NT2/D1 (cell line): ENCODE results near the gene PARVG.

ENCODE experiments used
- DNase-seq: peaks from one replicate; pipeline ENCODE4 v3.0.0-alpha.2; 2011; ENCODE audit warnings: low read depth, low spot score
- H3K27me3 ChIP-seq: 2 replicates; pipeline ENCODE4 v1.6.0; 2011; ENCODE audit warnings: mild to moderate bottlenecking; ENCODE audit not compliant: insufficient read length, insufficient read depth
- H3K36me3 ChIP-seq: 2 replicates; pipeline ENCODE4 v1.6.1; 2011; ENCODE audit warnings: mild to moderate bottlenecking, low read length, mixed read lengths; ENCODE audit not compliant: insufficient read depth, insufficient read length
- H3K4me1 ChIP-seq: 2 replicates; pipeline ENCODE4 v1.5.1; 2011; ENCODE audit not compliant: insufficient read depth, insufficient read length
- H3K4me3 ChIP-seq: 2 replicates; pipeline ENCODE4 v1.5.1; 2011; ENCODE audit warnings: low read depth; ENCODE audit not compliant: insufficient read length
- H3K9ac ChIP-seq: 2 replicates; pipeline ENCODE4 v1.6.0; 2011; ENCODE audit warnings: low read depth; ENCODE audit not compliant: insufficient read length
- H3K9me3 ChIP-seq: 2 replicates; pipeline ENCODE4 v1.5.1; 2011; ENCODE audit warnings: mild to moderate bottlenecking, low read length; ENCODE audit not compliant: insufficient read depth
- SUZ12 ChIP-seq: IDR thresholded peaks from 2 replicates; pipeline ENCODE4 v1.6.1; 2011; ENCODE audit not compliant: insufficient read length, insufficient read depth; ENCODE audit errors: extremely low read depth
- YY1 ChIP-seq: IDR thresholded peaks from 2 replicates; pipeline ENCODE4 v1.6.1; 2011; ENCODE audit not compliant: insufficient read length, insufficient read depth
- ZNF274 ChIP-seq: IDR thresholded peaks from 2 replicates; pipeline ENCODE4 v1.6.1; 2011; ENCODE audit warnings: mild to moderate bottlenecking, low read depth, low read length

PARVG gene

DNA sequence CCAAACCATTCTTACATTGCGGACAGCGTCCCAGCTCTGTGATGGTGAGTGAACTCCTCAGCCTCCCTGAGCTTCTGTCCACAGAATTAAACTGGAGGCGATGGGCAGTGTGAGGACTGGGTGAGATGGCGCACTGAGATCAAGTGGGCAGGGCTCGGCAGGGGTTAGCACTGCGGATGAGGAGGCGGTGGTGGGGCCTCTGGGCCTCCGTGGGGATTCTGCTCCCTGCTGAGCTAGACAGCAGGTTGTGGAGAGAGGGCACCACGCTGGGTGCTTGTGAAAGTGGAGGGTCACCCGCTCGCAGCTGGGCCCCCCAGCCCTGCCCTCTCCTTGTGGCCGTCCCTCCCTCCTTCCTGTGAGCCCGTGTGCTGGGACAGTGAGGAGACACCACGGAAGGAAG lies 25.6 kb upstream of the PARVG start:
- no peak for DNase-seq
- peaks cover 7% of the 10 kb centered on the region for H3K4me1 ChIP-seq
- H3K9ac ChIP-seq: no peak overlapping the region
- H3K27me3 ChIP-seq: no peaks in the 10 kb centered on the region
- H3K4me3 ChIP-seq: no peak overlapping the region
- TF ChIP-seq YY1 (no peak), ZNF274 (no peak), SUZ12 (no peak)
- no peaks in the 10 kb centered on the region for H3K9me3 ChIP-seq
- no peaks in the 10 kb centered on the region for H3K36me3 ChIP-seq

DNA sequence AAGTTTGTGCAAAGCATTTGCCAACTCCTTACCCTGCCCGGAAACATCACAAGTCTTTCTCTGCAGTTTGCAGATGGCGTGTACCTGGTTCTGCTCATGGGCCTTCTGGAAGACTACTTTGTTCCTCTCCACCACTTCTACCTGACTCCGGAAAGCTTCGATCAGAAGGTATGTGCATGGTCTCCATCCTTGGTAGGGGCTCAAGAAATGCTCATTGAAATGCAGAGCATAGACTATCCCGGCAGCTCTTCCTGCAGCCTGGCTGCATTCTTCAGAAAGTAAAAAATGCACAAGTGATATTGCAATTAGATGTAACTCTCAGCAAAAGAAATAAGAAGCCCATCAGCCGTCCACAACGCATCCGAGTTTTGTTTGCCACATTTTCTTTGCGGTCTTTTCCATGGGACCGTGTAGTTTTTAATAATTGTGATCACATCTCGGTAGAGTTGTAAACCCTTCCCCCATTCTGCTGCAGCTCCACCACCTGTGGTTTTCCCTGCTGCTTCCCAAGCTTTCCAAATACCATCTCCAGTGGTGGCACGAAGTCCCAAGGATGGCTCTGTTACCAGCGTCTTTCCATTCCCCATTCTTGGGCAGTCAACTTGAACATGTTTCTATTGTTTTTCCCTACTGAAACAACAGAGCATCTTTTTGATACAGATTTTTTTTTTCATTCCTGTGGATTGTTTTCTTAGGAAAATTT lies 22.7 kb upstream of the PARVG start:
- no peak overlapping the region for H3K4me3 ChIP-seq
- no peaks in the 10 kb centered on the region for H3K9me3 ChIP-seq
- no peak overlapping the region for H3K9ac ChIP-seq
- no peak for DNase-seq
- TF ChIP-seq SUZ12 (no peak), ZNF274 (no peak), YY1 (no peak)
- H3K36me3 ChIP-seq: no peaks in the 10 kb centered on the region
- no peaks in the 10 kb centered on the region for H3K27me3 ChIP-seq
- peaks cover 15% of the 10 kb centered on the region for H3K4me1 ChIP-seq

- Histone ChIP-seq H3K27me3 (no peaks in the 10 kb centered on the region), H3K4me3 (no peak overlapping the region)
- DNase-seq: no peak
Measured at GRCh38 chr22:44158816-44159215, 21.9 kb upstream of the PARVG start.

GRCh38 chr22:44159221-44159620 lies 21.5 kb upstream of the PARVG start:
- DNase-seq: no peak
- TF ChIP-seq YY1 (no peak), SUZ12 (no peak)
- H3K9ac ChIP-seq: no peak overlapping the region
- no peaks in the 10 kb centered on the region for H3K36me3 ChIP-seq
- no peaks in the 10 kb centered on the region for H3K9me3 ChIP-seq
- no peak overlapping the region for H3K4me3 ChIP-seq
- peaks cover 13% of the 10 kb centered on the region for H3K4me1 ChIP-seq
- no peaks in the 10 kb centered on the region for H3K27me3 ChIP-seq

More at GRCh38 chr22:44158816-44159215, 21.9 kb upstream of the PARVG start:
- Histone ChIP-seq H3K9me3 (no peaks in the 10 kb centered on the region), H3K9ac (no peak overlapping the region), H3K36me3 (no peaks in the 10 kb centered on the region), H3K4me1 (peaks cover 13% of the 10 kb centered on the region)
- TF ChIP-seq YY1 (no peak), ZNF274 (no peak), SUZ12 (no peak)

DNA sequence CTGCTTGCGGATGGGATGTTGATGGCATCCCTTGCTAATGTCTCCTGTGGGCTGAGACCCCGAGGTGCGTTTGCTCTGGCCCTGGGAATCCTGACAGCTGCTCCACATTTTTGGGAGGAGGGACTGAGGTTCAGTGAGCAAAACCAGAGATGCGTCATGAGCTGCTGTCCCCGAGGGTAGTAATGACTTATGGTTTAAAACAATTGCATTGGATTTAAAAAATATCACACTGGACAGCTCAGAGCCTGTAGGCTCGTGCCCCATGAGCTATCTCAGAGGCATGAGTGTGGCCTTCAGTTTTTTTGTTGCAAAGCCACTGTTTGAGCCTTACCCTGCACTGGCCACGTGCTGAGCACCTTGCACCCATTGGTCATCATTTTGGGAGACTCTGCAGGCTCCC lies 20.9 kb upstream of the PARVG start:
- TF ChIP-seq ZNF274: no peak
- TF ChIP-seq SUZ12: no peak
- TF ChIP-seq YY1: no peak

GRCh38 chr22:44160421-44160820 lies 20.3 kb upstream of the PARVG start:
- H3K9ac ChIP-seq: no peak overlapping the region
- no peaks in the 10 kb centered on the region for H3K9me3 ChIP-seq
- TF ChIP-seq ZNF274: no peak
- no peak for TF ChIP-seq YY1
- TF ChIP-seq SUZ12: no peak
- no peak for DNase-seq
- H3K27me3 ChIP-seq: no peaks in the 10 kb centered on the region
- peaks cover 13% of the 10 kb centered on the region for H3K4me1 ChIP-seq
- no peaks in the 10 kb centered on the region for H3K36me3 ChIP-seq
- H3K4me3 ChIP-seq: no peak overlapping the region

More for the DNA sequence above, 20.9 kb upstream of the PARVG start:
- Histone ChIP-seq H3K36me3 (no peaks in the 10 kb centered on the region), H3K4me3 (no peak overlapping the region), H3K4me1 (peaks cover 13% of the 10 kb centered on the region), H3K9me3 (no peaks in the 10 kb centered on the region), H3K27me3 (no peaks in the 10 kb centered on the region), H3K9ac (no peak overlapping the region)
- no peak for DNase-seq

DNA sequence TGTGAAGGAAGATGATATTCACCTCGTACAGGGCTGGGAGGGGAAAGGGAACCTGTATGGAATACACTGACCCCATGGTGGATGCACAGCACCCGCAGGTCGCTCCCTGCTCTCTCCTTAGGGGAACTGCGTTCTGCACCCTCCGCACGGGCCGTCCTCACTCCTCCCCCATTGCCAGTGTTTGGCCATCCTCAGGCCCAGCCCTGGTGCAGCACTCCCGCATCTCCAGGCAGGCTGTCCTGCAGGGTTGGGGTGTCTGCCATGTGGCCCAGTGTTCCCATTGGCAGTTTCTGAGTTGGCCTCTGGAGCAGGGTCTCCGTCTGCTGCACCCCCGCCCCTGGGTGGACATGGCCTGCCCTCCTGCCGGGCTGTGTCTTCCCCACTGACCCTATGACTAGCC lies 19.1 kb upstream of the PARVG start:
- Histone ChIP-seq H3K4me1 (peaks cover 16% of the 10 kb centered on the region), H3K4me3 (no peak overlapping the region), H3K9me3 (no peaks in the 10 kb centered on the region), H3K27me3 (no peaks in the 10 kb centered on the region), H3K36me3 (no peaks in the 10 kb centered on the region), H3K9ac (peak overlapping the region; percentile 32)
- TF ChIP-seq ZNF274: no peak
- no peak for TF ChIP-seq YY1
- no peak for TF ChIP-seq SUZ12
- no peak for DNase-seq
